Thymus (tissue), 11 donors: ENCODE results near the gene KRTAP10-9. TPM values are rescaled to one million over a fixed set of nuclear protein-coding genes. Genes with fewer than 3 reads are reported as not detected.
"Not testable (repeated sequence)": the region's sequence is repeated elsewhere in the genome, so short reads cannot be mapped to it uniquely, and the experiment has no call there.

Source experiments
- DNase-seq, 9 donors: peaks; one replicate each; pipeline ENCODE4 v3.0.0-alpha.2; 2013; ENCODE audit warnings: low spot score in 9 of 9, low read depth in 6 of 9, missing footprints in 1 of 9
- H3K27ac ChIP-seq, 2 donors: one replicate each; pipeline ENCODE4 v1.5.1; 2013; ENCODE audit warnings: control low read depth in 1 of 2, low read depth in 1 of 2, low read length in 1 of 2, mild to moderate bottlenecking in 1 of 2, moderate library complexity in 1 of 2
- H3K27me3 ChIP-seq, 2 donors: one replicate each; pipeline ENCODE4 v1.5.1; 2013; ENCODE audit warnings: low read length in 1 of 2; ENCODE audit not compliant: control insufficient read depth in 2 of 2, insufficient read depth in 1 of 2
- H3K36me3 ChIP-seq, 2 donors: one replicate each; pipeline ENCODE4 v1.5.1; 2013; ENCODE audit warnings: low read length in 1 of 2, mild to moderate bottlenecking in 1 of 2, moderate library complexity in 1 of 2; ENCODE audit not compliant: control insufficient read depth in 2 of 2, insufficient read depth in 2 of 2
- H3K4me1 ChIP-seq, 2 donors: one replicate each; pipeline ENCODE4 v1.5.1; 2013; ENCODE audit warnings: low read length in 2 of 2; ENCODE audit not compliant: control insufficient read depth in 2 of 2, insufficient read depth in 2 of 2
- H3K4me3 ChIP-seq, 2 donors: one replicate each; pipeline ENCODE4 v1.5.1; 2013; ENCODE audit warnings: low read length in 2 of 2, control low read depth in 1 of 2, mild to moderate bottlenecking in 1 of 2
- H3K9me3 ChIP-seq, 2 donors: one replicate each; pipeline ENCODE4 v1.5.1; 2013; ENCODE audit warnings: low read length in 1 of 2, mild to moderate bottlenecking in 1 of 2; ENCODE audit not compliant: control insufficient read depth in 2 of 2, insufficient read depth in 1 of 2
- WGBS: extraction: QIAGEN DNeasy Blood & Tissue Kit; methylation state at CpG from one replicate; pipeline ENCODE4 v1.1.7; 2013; 5-methylcytosine and 5-hydroxymethylcytosine counted together
- polyA plus RNA-seq: library from polyadenylated mRNA; stranded (reverse); fragments of 200-250 nt; gene quantifications from one replicate; pipeline ENCODE4 v1.2.3, GENCODE V29; 2013
- total RNA-seq: library from RNA; stranded (reverse); fragments of 120-200 nt; gene quantifications from one replicate; pipeline ENCODE4 v1.2.4, GENCODE V29; 2013
- donor health status: healthy.

KRTAP10-9 gene
- total and polyA plus RNA-seq, 2 donors: not detected

DNA sequence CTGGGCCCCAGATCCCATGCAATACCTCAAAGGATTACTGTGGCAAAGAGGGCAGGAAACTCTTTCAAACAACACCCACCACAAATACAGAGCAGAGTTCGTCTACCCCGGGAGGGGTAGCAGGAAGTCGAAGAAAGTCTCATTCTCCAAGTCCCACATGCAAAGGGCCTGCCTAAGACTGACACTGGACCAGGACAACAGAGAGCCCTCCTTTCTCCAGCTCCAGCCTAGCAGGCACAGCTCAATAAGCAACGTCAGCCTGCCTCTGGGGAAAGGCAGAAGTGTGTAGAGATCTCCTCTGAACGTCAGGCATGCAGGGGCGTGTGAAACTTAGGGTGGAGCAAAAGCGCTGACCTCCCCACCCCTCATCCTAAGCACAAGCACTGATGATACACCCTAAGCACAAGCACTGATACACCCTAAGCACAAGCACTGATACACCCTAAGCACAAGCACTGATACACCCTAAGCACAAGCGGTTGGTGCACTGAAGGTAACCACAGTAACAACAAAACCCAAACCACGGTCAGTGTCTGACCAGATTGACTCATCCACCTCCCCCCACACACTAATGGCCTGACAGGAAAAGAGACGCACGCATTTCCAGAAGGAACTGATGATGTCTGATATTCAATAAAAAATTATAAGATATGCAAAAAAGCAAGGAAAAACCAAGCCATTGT is 32.2 kb downstream of the KRTAP10-9 start:
- Histone ChIP-seq H3K27ac (no peak overlapping the region), H3K27me3 (peaks cover 0 to 2% of the 10 kb centered on the region in 2 donors), H3K9me3 (peaks cover 0 to 19% of the 10 kb centered on the region in 2 donors), H3K4me3 (no peak overlapping the region), H3K4me1 (peaks cover 0 to 2% of the 10 kb centered on the region in 2 donors), H3K36me3 (no peaks in the 10 kb centered on the region)
- no peak for DNase-seq
- WGBS: 64% methylated on average over 11 of the region's 11 CpGs

DNA sequence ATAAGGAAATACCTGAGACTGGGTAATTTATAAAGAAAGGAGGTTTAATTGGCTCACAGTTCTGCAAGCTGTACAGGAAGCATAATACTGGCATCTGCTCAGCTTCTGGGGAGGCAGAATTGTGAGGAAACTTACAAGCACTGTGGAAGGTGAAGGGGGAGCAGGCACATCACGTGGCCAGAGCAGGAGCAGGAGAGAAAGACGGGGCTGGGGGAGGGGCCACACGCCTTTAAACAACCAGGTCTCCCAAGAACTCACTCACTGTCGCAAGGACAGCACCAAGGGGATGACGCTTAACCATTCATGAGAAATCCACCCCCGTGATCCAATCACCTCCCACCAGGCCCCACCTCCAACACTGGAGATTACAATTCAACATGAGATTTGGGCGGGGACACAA is 34.7 kb downstream of the KRTAP10-9 start:
- not testable (repeated sequence) for DNase-seq, H3K4me3 ChIP-seq, H3K4me1 ChIP-seq, H3K27me3 ChIP-seq, H3K27ac ChIP-seq, H3K36me3 ChIP-seq, H3K9me3 ChIP-seq
- WGBS: 63% methylated on average over 7 of the region's 7 CpGs

DNA sequence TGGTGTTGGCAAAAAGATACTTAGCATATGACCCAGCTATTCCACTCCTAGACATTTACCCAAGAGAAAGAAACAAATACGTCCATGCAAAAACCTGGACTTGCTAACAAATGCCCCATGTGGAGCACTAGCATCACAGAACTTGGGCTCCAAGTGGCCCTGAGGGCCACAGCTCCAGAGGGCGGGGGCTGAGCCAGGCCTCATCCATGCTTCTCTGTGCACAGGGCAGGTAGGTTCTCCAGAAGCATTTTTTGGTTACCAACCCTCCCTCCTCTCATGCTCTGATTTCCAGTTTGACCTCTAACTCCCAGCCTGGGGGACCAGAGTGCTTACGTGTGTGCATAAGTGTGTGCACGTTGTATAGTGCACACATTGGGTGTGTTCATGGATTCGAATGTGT is 37.8 kb downstream of the KRTAP10-9 start:
- DNase-seq: no peak
- Histone ChIP-seq H3K4me3 (no peak overlapping the region), H3K9me3 (peaks cover 0 to 3% of the 10 kb centered on the region in 2 donors), H3K27me3 (no peaks in the 10 kb centered on the region), H3K36me3 (no peaks in the 10 kb centered on the region), H3K27ac (no peak overlapping the region), H3K4me1 (no peaks in the 10 kb centered on the region)
- 96% methylated on average over 5 of the region's 5 CpGs for WGBS

DNA sequence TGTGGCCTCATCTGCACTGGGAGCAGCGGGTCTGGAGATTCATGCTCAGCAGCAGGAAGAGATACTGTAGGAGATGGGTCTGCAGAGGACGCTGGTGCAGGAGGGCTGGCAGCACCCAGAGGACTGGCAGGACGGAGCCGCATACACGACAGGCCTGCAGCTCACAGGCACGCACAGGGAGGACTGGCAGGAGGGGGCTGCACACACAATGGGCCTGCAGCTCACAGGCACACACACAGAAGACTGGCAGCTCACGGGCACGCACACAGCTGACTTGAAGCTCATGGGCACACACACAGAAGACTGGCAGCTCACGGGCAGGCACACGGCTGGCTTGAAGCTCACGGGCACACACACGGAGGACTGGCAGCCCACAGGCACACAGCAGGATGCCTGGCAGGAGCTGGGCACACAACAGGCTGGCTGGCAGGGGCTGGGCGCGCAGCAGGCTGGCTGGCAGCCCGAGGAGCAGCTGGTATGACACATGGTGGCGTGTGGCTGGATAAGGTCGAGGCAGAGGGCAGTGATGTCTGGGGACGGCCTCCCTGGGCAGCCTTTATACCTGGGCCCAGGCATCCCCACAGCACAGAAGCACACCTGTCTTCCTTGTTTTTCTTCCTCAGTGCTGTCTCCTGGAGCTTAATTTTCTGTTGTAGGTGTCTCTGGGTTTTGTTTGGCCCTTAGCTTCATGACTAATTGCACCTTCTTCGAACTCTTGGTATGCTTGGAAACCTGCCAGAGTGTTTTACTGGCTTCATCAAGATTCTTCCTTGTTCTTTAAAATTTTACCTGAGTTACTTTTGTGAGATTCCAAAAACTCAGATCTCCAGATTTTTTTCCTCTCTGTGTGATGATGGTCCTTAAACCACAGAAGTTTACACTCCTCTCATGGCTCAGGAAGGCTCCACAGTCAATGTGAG is 39.8 kb downstream of the KRTAP10-9 start, which contains the start of gene KRTAP12-2:
Gene KRTAP12-2 (minus strand): TSS at position 527 of the 920 bp plus-strand sequence. CDS start 41 bp downstream, at position 486.
- no peaks in the 10 kb centered on the region for H3K27me3 ChIP-seq
- peaks cover 4 to 8% of the 10 kb centered on the region in 2 donors for H3K9me3 ChIP-seq
- no peaks in the 10 kb centered on the region for H3K36me3 ChIP-seq
- DNase-seq: no peak
- H3K27ac ChIP-seq: no peak within 1 kb of the TSS
- no peak within 1 kb of the TSS for H3K4me3 ChIP-seq
- no peaks in the 10 kb centered on the region for H3K4me1 ChIP-seq
- 80% methylated on average over 19 of the region's 19 CpGs for WGBS

DNA sequence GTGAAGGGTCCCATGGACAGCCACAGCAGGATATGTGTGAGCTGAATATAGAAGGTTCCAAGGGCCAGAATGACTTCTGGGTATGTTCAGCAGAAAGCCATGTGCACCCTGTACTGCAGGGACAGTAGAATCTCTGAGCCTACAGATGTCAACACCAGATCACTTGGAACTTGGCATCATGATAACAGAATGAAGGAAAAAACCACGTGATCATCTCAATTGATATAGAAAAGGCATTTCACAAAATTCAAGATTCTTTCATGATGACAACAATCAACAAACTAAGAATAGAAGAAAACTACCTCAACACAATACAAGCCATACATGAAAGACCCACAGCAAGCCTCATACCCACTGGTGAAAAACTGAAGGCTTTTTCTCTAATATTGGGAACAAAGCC is 40.7 kb downstream of the KRTAP10-9 start:
- Histone ChIP-seq H3K27ac (no peak overlapping the region), H3K9me3 (peaks cover 4 to 13% of the 10 kb centered on the region in 2 donors), H3K4me1 (no peaks in the 10 kb centered on the region), H3K27me3 (no peaks in the 10 kb centered on the region), H3K4me3 (no peak overlapping the region), H3K36me3 (no peaks in the 10 kb centered on the region)
- no peak for DNase-seq
- 97% methylated on average over 1 of the region's 1 CpG for WGBS

DNA sequence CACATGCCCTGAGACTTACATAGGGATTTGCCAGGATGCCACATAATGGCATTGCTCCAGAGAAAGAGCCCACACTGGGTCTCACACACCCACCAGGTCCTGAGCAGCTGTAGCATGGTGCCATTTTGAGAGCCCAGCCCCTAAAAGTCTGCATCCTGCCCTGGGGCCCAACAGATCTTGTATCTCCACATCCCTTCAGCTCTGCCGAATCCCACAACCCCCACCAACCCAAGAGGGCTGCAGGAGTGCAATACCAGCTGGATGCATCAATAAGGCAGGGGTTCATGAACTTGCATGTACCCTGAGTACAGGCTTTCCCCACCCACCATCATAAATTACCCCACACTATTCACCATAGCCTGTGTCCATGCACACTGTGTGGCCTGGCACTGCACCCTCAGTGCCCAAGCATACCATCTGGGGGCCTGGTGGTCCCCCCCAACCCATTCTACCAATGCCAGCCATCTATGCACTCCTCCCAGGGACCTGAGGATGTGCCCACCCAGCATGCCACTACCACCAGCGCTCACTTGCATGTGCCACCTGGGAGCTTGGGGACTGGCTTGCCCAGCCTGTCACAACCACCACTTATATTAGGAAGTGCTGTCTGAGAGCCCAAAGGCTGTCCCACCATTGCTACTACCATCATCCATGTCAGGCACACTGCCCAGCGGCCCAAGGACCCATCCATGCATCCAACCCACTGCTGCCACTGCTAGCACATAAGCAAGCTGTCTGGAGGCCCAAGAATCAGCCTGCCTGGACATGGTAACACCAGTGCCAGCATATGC is 43.9 kb downstream of the KRTAP10-9 start:
- DNase-seq: no peak
- no peak overlapping the region for H3K4me3 ChIP-seq
- H3K9me3 ChIP-seq: peaks cover 4 to 14% of the 10 kb centered on the region in 2 donors
- H3K27ac ChIP-seq: no peak overlapping the region
- no peaks in the 10 kb centered on the region for H3K27me3 ChIP-seq
- H3K4me1 ChIP-seq: no peaks in the 10 kb centered on the region
- no peaks in the 10 kb centered on the region for H3K36me3 ChIP-seq
- WGBS: 68% methylated on average over 3 of the region's 3 CpGs

DNA sequence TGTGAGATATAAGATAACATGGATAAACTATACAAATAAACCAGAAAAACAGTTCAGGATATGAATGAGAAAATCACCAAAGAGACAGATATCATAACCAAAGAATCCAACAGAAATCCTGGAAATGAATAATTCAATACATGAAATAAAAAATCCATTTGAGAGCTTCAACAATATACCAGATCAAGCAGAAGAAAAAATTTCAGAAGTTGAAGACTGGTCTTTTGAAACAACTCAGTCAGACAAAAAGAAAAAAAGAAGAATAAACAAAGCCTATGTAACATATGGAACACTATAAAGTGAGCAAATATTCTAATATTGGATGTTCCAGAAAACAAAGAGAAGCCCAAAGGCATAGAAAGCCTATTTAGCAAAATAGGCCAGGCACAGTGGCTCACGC is 45.0 kb downstream of the KRTAP10-9 start:
- 98% methylated on average over 1 of the region's 1 CpG for WGBS
- Histone ChIP-seq H3K4me1 (no peaks in the 10 kb centered on the region), H3K9me3 (peaks cover 4 to 14% of the 10 kb centered on the region in 2 donors), H3K36me3 (no peaks in the 10 kb centered on the region), H3K27ac (no peak overlapping the region), H3K27me3 (no peaks in the 10 kb centered on the region), H3K4me3 (no peak overlapping the region)
- DNase-seq: no peak

DNA sequence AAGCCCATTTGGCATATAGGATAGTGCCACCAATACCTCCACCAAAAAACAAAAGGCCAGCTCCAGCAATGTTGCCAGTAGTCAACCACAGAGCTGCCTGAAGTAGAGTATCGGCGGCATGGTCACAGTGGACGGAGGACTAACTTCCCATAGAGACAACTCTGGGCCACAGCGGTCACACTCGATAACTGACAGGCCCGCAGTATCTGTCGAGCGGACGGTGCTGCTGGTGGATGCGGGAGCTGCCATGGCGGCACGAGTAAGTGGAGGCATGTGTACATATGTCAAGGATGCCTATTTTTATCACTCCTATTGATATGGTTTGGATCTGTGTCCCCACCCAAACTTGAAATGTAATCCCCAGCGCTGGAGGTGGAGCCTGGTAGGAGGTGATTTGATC is 51.0 kb downstream of the KRTAP10-9 start:
- H3K4me1 ChIP-seq: no peaks in the 10 kb centered on the region
- no peak for DNase-seq
- no peak overlapping the region for H3K4me3 ChIP-seq
- no peak overlapping the region for H3K27ac ChIP-seq
- WGBS: 97% methylated on average over 13 of the region's 13 CpGs
- H3K27me3 ChIP-seq: no peaks in the 10 kb centered on the region
- H3K36me3 ChIP-seq: no peaks in the 10 kb centered on the region
- peaks cover 0 to 1% of the 10 kb centered on the region in 2 donors for H3K9me3 ChIP-seq
